ENCODE results near the gene VPS13D.

DNA sequence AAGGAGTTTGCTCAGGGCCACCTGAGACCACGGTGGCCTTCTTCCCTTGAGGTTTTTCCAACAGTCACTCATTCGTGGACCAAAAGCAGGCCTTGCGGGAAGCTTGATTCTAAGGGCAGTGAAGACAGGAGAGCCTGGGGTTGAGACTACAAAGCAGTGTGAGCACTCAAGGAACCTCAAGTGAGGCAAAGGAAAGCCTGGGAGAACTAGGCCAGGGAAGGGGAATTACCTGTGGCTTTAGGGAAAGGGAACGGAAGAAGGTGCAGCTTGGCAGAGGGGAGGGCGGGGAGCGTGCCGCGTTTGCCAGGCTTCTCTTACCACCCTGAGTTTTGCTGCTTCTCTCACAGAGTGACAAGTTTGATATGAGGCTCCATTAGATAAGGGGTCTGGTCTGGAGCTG lies 273.9 kb downstream of the VPS13D start:
- TF ChIP-seq, protein P1, sequence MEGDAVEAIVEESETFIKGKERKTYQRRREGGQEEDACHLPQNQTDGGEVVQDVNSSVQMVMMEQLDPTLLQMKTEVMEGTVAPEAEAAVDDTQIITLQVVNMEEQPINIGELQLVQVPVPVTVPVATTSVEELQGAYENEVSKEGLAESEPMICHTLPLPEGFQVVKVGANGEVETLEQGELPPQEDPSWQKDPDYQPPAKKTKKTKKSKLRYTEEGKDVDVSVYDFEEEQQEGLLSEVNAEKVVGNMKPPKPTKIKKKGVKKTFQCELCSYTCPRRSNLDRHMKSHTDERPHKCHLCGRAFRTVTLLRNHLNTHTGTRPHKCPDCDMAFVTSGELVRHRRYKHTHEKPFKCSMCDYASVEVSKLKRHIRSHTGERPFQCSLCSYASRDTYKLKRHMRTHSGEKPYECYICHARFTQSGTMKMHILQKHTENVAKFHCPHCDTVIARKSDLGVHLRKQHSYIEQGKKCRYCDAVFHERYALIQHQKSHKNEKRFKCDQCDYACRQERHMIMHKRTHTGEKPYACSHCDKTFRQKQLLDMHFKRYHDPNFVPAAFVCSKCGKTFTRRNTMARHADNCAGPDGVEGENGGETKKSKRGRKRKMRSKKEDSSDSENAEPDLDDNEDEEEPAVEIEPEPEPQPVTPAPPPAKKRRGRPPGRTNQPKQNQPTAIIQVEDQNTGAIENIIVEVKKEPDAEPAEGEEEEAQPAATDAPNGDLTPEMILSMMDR (IDR thresholded peaks at IDR 0.05), result no peak
- TF ChIP-seq POLR2A (IDR thresholded peaks at IDR 0.05), result no peak

Data from body of pancreas (tissue), 4 donors.